Epithelial cell of proximal tubule (primary cell): ENCODE data around the gene CNTLN. TPM values are rescaled to one million over a fixed set of nuclear protein-coding genes. Genes with fewer than 3 reads are reported as not detected.

Experiments
- DNase-seq: peaks from one replicate; pipeline ENCODE4 v3.0.0-alpha.2; 2011; ENCODE audit warnings: low read depth
- H3K4me3 ChIP-seq: 2 replicates; pipeline ENCODE4 v1.5.1; 2011; ENCODE audit warnings: low read depth, mild to moderate bottlenecking, low read length
- CTCF ChIP-seq: conservative IDR thresholded peaks from 2 replicates; pipeline ENCODE4 v1.5.1; 2012; ENCODE audit warnings: low read depth, mild to moderate bottlenecking, low read length
- total RNA-seq: library from RNA; depleted of rRNA; stranded (reverse); fragments of >200 nt; gene quantifications from 2 replicates; pipeline ENCODE4 v1.2.3, GENCODE V29; 2015

CNTLN gene
- total RNA-seq, 1 donor from 2014 or later, result 5.6 TPM

- no peak overlapping the region for H3K4me3 ChIP-seq
- no peak for DNase-seq
- TF ChIP-seq CTCF, result no peak
Measured at GRCh38 chr9:17138503-17138902, 3.7 kb downstream of the CNTLN start.

GRCh38 chr9:17140418-17140817 lies 5.6 kb downstream of the CNTLN start:
- TF ChIP-seq CTCF, result no peak
- H3K4me3 ChIP-seq, result no peak overlapping the region
- DNase-seq, result no peak

GRCh38 chr9:17148324-17148723 lies 13.5 kb downstream of the CNTLN start:
- no peak for TF ChIP-seq CTCF
- H3K4me3 ChIP-seq, result no peak overlapping the region
- DNase-seq, result no peak

- no peak for DNase-seq
- no peak overlapping the region for H3K4me3 ChIP-seq
- no peak for TF ChIP-seq CTCF
Measured at GRCh38 chr9:17159469-17159868, 24.6 kb downstream of the CNTLN start.

- TF ChIP-seq CTCF, result no peak
- H3K4me3 ChIP-seq, result no peak overlapping the region
- DNase-seq, result no peak
Measured at GRCh38 chr9:17160327-17160726, 25.5 kb downstream of the CNTLN start.

GRCh38 chr9:17165764-17166163 lies 30.9 kb downstream of the CNTLN start:
- DNase-seq, result no peak
- TF ChIP-seq CTCF, result no peak
- H3K4me3 ChIP-seq, result no peak overlapping the region

GRCh38 chr9:17166346-17166745 lies 31.5 kb downstream of the CNTLN start:
- no peak overlapping the region for H3K4me3 ChIP-seq
- DNase-seq, result no peak
- TF ChIP-seq CTCF, result no peak
